K562 (cell line): ENCODE measurements around the gene HAUS5. TPM values are rescaled to one million over a fixed set of nuclear protein-coding genes. Genes with fewer than 3 reads are reported as not detected.

Experiments
- AFF4 ChIP-seq: sonication (generic); formaldehyde crosslinking; IDR thresholded peaks from 2 replicates; pipeline ENCODE4 v1.8.0; 2023; ENCODE audit warnings: mild to moderate bottlenecking, missing genetic modification reagents
- ARID3B ChIP-seq: fragments of 250-450 bp; sonication (Bioruptor Pico); IDR thresholded peaks from 2 replicates; pipeline ENCODE4 v1.4.0; 2020; ENCODE audit warnings: borderline replicate concordance
- ATF1 ChIP-seq, 2 experiments: fragments of 450-650 bp in 1 of 2; IDR thresholded peaks; 2 replicates each; pipeline ENCODE4 v1.6.1; 2016; ENCODE audit warnings: missing compliant biosample characterization in 1 of 2, missing genetic modification characterization in 1 of 2
- BRD4 ChIP-seq: fragments of 200-600 bp; sonication (generic); IDR thresholded peaks from 2 replicates; pipeline ENCODE4 v1.6.1; 2017; ENCODE audit warnings: inconsistent platforms
- CREB1 ChIP-seq, 2 experiments: sonication (generic) in 1 of 2; formaldehyde crosslinking in 1 of 2; IDR thresholded peaks; 2 replicates each; pipeline versions ENCODE4 v1.6.1 to v1.8.0; 2012 to 2022; ENCODE audit warnings: inconsistent platforms in 1 of 2, mild to moderate bottlenecking in 1 of 2, missing genetic modification reagents in 1 of 2, moderate library complexity in 1 of 2
- EGR1 ChIP-seq: fragments of 450-650 bp; conservative IDR thresholded peaks from 2 replicates; pipeline ENCODE4 v1.6.1; 2017; ENCODE audit warnings: mild to moderate bottlenecking
- HDAC1 ChIP-seq, 2 experiments: fragments of 450-650 bp; IDR thresholded peaks; 2 replicates each; pipeline ENCODE4 v1.6.1; 2016 to 2017; ENCODE audit warnings: inconsistent platforms in 1 of 2, mild to moderate bottlenecking in 1 of 2, moderate library complexity in 1 of 2
- MTA3 ChIP-seq: fragments of 450-650 bp; formaldehyde crosslinking; IDR thresholded peaks from 2 replicates; pipeline ENCODE4 v1.6.1; 2017; ENCODE audit warnings: mild to moderate bottlenecking, borderline replicate concordance
- NEUROD1 ChIP-seq: fragments of 150-350 bp; IDR thresholded peaks from 2 replicates; pipeline ENCODE4 v1.6.1; 2014; ENCODE audit warnings: borderline replicate concordance, low read length, low read depth; ENCODE audit not compliant: partially characterized antibody
- POLR2A ChIP-seq: fragments of 450-650 bp; conservative IDR thresholded peaks from 2 replicates; pipeline ENCODE4 v1.6.1; 2016
- RCOR1 ChIP-seq, 2 experiments: IDR thresholded peaks; 2 replicates each; pipeline ENCODE4 v1.6.1; 2012; ENCODE audit warnings: low read depth in 2 of 2, low read length in 2 of 2, borderline replicate concordance in 1 of 2, improper control_type of control experiment in 1 of 2
- SMC3 ChIP-seq: conservative IDR thresholded peaks from 2 replicates; pipeline ENCODE4 v1.6.1; 2011; ENCODE audit warnings: low read depth, low read length, improper control_type of control experiment; ENCODE audit not compliant: insufficient read depth
- ZNF518B ChIP-seq: fragments of 250-450 bp; sonication (Bioruptor Pico); IDR thresholded peaks from 2 replicates; pipeline ENCODE4 v1.5.0; 2021; ENCODE audit warnings: mild to moderate bottlenecking, moderate library complexity
- ZNF778 ChIP-seq: fragments of 450-650 bp; formaldehyde crosslinking; IDR thresholded peaks from 2 replicates; pipeline ENCODE4 v1.4.0; 2020; ENCODE audit warnings: mild to moderate bottlenecking, moderate library complexity
- polyA plus RNA-seq, 8 experiments: library from polyadenylated mRNA; depleted of rRNA in 4 of 8; stranded (reverse) in 5 of 8; unstranded in 3 of 8; fragments of >200 nt; fragmentation: Nextera tagmentation in 2 of 8; fragmentation: Illumina TruSeq in 1 of 8; extraction: Ambion mirVana in 2 of 8; extraction: Trizol in 1 of 8; gene quantifications; 2 replicates each; pipeline versions ENCODE4 v1.2.1 to v1.2.3, GENCODE V29; 2011 to 2014; ENCODE audit warnings: inconsistent platforms in 1 of 8, missing spikeins in 1 of 8
- total RNA-seq, 7 experiments: library from RNA; depleted of rRNA in 6 of 7; stranded (reverse); fragments of >200 nt in 6 of 7; fragmentation: Illumina TruSeq in 2 of 7; extraction: Trizol in 2 of 7; gene quantifications; 2 replicates each; pipeline versions ENCODE4 v1.2.1 to v1.2.3, GENCODE V29; 2011 to 2021; ENCODE audit warnings: low replicate concordance in 1 of 7
- TF ChIP-seq, protein P1 (sequence below): sonication (generic); formaldehyde crosslinking; IDR thresholded peaks from 2 replicates; pipeline ENCODE4 v1.8.0; 2022; ENCODE audit warnings: missing genetic modification reagents, mild to moderate bottlenecking, moderate library complexity, borderline replicate concordance
- TF ChIP-seq, protein P2 (sequence below): fragments of 250-450 bp; sonication (Bioruptor Pico); IDR thresholded peaks from 2 replicates; pipeline ENCODE4 v1.4.0; 2020

HAUS5 gene
- total and polyA plus RNA-seq, 9 of the 15 experiments (the other 6 are each of a cell fraction or from before 2014, with no cell fraction given) = 3.5 to 41.3 (median 14.2) TPM

GRCh38 chr19:35641515-35642151 lies 29.1 kb downstream of the HAUS5 start, which contains the start of gene ETV2 (continued):
- TF ChIP-seq ZNF518B (CRISPR knock-in tag) = no peak
- no peak for TF ChIP-seq POLR2A
- 0 out of 2 replicates have a peak, but pooled peaks have one; percentile 54 for TF ChIP-seq MTA3
- no peak for TF ChIP-seq ARID3B (CRISPR knock-in tag)
- peak; percentile 99 for TF ChIP-seq EGR1
- TF ChIP-seq ZNF778 (CRISPR knock-in tag) = no peak
- TF ChIP-seq BRD4 = 0 out of 2 replicates have a peak, but pooled peaks have one; percentile 46
- TF ChIP-seq SMC3 = no peak
- TF ChIP-seq NEUROD1 = peak; percentile 26
- TF ChIP-seq RCOR1 (IDR thresholded peaks at IDR 0.05; ENCODE audit: borderline replicate concordance in 1 of 2, low read depth in 2 of 2, low read length in 2 of 2) = peak in 1 of 2 experiments; percentile 5; a peak in 1 of 4 replicates
- no peak for TF ChIP-seq HDAC1 (IDR thresholded peaks at IDR 0.05)
- peak; percentile 59 for TF ChIP-seq ATF1 (CRISPR knock-in tag; IDR thresholded peaks at IDR 0.05)
- peak; percentile 95 for TF ChIP-seq ATF1 (tag; IDR thresholded peaks at IDR 0.05)
- TF ChIP-seq, protein P1, sequence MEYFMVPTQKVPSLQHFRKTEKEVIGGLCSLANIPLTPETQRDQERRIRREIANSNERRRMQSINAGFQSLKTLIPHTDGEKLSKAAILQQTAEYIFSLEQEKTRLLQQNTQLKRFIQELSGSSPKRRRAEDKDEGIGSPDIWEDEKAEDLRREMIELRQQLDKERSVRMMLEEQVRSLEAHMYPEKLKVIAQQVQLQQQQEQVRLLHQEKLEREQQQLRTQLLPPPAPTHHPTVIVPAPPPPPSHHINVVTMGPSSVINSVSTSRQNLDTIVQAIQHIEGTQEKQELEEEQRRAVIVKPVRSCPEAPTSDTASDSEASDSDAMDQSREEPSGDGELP (CRISPR knock-in tag) = peak; percentile 77; the same call in 1 of the 2 replicates
- TF ChIP-seq, protein P2, sequence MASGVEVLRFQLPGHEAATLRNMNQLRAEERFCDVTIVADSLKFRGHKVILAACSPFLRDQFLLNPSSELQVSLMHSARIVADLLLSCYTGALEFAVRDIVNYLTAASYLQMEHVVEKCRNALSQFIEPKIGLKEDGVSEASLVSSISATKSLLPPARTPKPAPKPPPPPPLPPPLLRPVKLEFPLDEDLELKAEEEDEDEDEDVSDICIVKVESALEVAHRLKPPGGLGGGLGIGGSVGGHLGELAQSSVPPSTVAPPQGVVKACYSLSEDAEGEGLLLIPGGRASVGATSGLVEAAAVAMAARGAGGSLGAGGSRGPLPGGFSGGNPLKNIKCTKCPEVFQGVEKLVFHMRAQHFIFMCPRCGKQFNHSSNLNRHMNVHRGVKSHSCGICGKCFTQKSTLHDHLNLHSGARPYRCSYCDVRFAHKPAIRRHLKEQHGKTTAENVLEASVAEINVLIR = peak; percentile 85
- TF ChIP-seq CREB1 (IDR thresholded peaks at IDR 0.05) = peak; percentile 91
- TF ChIP-seq CREB1 (CRISPR knock-in tag; IDR thresholded peaks at IDR 0.05) = peak; percentile 85
- TF ChIP-seq AFF4 = 0 out of 2 replicates have a peak, but pooled peaks have one; percentile 40
